Body of pancreas (tissue), 4 donors: ENCODE measurements around the gene DHX34.

Experiments used
- CTCF ChIP-seq, 7 experiments: fragments of 450-650 bp in 4 of 7; fragments of 200-600 bp in 3 of 7; sonication (generic) in 3 of 7; IDR thresholded peaks; one replicate each; pipeline ENCODE4 v1.5.1; 2016 to 2019; ENCODE audit warnings: antibody characterized with exemption in 7 of 7
- POLR2A ChIP-seq, 3 donors: fragments of 450-650 bp; IDR thresholded peaks; one replicate each; pipeline ENCODE4 v1.6.1; 2016; ENCODE audit warnings: antibody characterized with exemption in 3 of 3, mild to moderate bottlenecking in 2 of 3

DNA sequence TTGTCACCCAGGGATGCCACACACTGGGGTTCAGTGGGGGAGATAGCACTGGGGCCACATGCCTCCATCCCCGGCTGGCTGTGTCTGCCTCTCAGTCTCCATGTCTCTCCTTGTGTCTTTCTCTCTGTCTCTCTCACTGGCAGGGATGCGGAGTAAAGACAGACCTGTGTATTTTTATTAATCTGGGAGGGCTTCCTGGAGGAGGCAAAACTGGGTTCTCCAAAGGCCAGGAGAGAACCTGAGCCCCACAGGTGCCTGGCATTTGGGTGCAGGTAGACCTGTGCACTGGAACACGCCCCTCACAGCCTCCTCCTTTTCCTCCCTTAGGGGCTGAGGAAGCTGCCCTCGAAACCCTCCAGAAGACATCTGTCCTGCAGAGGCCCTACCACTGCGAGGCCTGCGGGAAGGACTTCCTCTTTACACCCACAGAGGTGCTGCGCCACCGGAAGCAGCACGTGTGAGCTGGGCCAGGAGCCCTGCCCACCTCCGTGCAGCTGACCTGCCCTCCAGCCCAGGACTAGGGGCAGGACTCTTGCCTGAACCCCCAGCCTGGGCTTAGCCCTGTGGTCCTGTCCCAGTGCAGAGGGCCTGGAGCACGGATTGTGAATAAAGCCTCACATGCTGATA, 32.7 kb downstream of the DHX34 start:
- no peak for TF ChIP-seq POLR2A (IDR thresholded peaks at IDR 0.05)
- TF ChIP-seq CTCF (IDR thresholded peaks at IDR 0.05), result no peak
